ENCODE results near the gene ZNF91.
"Not testable (repeated sequence)": the region's sequence is repeated elsewhere in the genome, so short reads cannot be mapped to it uniquely, and the experiment has no call there.

Gene ZNF91

DNA sequence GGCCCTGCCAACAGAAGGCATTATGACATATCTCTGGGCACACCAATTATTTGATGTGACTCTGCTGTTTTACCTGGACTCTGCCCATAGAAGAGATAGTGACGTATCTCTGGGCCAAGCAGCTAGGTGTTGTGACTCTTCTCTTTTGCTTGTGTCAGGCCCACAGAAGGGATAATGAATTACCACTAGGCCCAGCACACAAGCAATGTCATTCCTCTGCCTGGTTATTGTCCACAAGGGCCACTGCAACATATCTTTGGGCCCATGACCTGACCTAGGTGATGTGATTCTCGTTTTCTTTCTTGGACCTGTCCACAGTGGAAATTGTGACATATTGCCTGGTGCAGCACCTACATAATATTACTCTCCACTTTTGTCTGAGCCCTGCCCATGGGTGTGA lies 80.0 kb downstream of the ZNF91 start:
- DNase-seq = no peak

DNA sequence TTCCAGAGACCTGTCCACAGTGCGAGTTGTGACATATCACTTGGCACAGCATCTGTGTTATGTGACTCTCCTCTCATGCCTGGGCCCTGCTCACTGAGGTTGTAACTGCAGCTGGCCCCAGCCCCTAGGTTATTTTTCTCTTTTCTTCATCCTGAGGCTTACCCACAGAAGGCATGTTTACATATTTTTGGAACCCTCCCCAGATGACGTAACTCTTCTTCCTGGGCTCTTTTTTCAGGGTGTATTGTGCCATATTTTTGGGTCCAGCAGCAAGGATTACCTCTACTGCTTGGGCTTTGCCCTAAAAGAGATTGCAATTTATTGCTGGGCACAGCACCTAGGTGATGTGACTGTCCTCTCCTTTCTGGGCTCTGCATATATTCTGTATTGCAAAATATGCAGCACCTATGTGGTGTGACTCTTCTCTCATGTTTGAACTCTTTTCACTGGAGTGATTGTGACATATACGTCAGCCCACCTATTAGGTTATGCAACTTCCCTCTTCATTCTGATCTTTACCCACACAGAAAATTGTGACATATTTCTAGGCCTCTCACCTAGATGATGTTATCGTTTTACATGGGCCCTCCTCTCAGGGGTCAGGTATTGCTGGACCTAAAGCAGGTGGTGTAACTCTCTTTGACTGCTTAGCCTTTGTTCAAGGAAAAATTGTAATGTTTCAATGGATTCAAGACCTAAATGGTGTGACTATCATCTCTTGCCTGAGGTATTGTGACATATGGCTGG lies 80.6 kb downstream of the ZNF91 start:
- no peak for DNase-seq

DNA sequence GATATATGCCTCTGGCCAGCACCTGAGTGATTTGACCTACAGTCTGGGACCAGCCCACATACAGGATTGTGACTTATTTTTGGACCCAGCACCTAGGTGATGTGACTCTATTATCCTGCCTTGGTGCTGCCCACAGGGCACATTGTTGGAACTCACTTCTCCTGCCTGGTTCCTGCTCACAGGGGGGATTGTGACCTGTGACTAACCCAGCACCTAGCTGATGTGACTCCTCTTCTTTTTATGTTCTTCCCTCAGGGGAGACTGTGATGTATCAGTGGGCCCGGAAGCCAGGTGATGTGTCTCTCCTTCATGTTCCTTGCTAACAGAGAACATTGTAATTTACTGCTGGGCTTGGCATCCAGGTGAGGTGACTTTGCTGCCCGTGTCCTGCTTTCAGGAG lies 82.1 kb downstream of the ZNF91 start:
- no peak for DNase-seq

DNA sequence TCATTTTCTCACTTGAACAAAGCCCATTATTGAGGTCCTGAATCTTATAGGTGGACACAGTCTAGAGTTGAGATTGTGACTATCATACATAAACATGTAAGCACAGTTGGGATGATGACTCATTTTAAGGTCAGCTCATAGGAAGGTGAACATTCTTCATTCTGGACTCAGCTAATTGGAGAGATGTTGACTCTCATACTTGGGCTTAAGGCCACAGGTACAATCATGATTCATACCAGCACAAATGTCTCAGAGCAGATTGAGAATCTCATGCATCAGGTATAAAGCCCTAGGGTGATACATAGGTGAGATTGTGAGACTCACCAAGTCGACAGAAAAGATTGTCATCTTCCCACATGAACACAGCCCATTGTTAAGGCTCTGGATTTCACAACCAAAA lies 82.8 kb downstream of the ZNF91 start:
- DNase-seq = no peak

DNA sequence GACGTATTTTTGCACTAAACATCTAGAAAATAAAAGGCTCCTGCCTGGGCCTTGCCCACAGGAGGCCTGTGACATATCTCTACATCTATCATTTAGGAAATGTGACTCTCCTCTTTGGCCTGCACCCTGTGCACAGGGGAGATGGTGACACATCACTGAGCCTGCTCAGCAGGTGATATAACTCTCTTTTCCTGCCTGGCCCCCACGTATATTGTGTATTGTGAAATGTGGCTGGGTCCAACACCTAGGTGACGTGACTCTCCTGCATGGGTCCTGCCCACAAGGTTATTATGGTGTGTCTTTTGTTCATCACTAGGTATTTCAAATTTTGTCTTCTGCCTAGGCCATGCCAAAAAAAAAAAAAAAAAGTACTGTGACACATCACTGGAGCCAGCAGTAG lies 83.7 kb downstream of the ZNF91 start:
- DNase-seq = no peak

DNA sequence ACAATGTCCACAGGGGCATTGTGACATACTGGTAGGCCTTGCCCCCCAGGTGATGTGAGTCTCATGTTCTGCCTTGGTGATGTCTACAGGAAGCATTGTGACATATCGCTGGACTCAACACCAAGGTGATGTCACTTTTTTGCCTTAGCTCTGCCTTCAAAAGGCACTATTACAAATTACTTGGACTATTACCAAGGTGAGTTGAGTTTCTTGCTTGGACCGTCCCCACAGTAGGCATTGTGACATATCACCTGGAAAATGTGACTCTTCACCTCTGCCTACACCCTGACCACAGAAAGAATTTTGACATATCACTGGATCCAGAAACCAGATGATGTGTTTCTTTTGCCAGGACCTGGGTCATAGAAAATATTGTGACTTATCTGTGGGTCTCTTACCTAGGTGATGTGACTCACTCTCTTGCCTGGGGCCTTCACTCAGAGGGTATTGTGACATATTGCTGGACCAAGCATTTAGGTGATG lies 84.5 kb downstream of the ZNF91 start:
- no peak for DNase-seq

DNA sequence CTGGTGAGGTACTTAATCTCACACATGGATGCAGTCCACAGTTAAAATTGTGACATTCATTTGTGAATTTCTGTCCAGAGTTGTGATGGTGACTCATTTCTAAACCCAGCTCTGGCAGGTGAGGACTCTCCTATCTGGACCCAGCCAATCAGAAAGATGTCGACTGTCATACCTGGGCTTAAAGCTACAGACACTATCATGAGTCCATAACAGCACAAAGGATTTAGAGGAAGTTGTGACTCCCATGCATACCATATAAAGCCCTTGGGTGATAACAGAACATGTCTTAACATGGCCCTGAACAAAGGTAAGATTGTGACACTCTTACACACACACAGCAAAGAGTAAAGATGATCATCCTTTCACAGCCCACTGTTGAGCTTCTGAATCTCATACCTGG lies 85.3 kb downstream of the ZNF91 start:
- no peak for DNase-seq

DNA sequence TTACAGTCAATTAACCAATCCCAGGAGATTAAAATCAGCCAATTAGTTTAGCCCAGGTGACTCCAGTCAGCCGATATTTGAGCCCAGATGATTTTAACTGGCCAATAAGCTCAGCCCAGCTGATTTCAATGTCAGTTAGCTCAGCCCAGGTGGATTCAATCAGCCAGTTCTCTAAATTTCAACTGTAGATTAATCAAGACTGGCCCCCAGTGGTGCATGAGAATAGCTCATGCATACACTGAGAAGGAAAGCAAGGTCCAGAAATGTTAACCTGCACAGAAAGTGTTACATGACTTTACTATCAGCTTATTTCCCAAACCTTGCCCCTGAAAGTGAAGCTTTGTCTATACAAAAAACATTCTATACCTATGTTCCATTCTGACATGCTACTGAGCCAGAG lies 89.7 kb downstream of the ZNF91 start:
- no peak for DNase-seq

DNA sequence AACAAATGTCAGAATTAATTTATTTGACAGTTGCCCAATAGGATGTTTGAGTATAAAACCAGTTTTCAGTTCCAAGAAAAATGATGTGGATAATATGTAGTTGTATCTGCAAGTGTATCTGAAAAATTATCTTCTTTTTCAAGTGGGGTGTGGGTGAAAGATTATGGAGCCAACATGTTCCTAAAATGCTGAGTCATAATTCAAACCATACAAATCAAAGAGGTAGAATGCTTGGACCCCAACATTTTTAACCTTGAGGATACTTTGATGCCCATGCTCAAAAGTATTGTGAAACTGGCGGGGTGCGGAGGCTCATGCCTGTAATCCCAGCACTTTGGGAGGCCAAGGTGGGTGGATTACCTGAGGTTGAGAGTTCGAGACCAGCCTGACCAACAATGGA lies 91.0 kb downstream of the ZNF91 start:
- no peak for DNase-seq

DNA sequence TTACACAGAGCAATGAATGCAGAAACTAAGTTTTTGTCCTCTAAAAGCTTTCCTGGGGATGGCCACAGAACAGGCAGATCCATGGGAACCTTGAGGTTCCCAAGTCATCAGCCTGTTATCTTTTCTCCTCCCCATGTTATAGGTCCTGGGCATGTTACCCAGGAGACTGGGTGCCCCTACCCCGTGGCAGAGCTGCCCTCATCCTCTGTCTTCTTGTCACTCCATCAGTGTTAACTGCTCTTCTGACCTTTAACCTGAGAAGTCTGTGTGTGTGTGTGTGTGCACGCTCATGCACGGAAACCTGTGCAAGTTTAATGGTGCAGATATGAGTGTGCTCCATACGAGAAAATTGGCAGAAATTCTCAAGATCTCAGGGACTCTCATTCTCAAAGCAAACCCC lies 101.1 kb downstream of the ZNF91 start:
- DNase-seq = no peak

DNA sequence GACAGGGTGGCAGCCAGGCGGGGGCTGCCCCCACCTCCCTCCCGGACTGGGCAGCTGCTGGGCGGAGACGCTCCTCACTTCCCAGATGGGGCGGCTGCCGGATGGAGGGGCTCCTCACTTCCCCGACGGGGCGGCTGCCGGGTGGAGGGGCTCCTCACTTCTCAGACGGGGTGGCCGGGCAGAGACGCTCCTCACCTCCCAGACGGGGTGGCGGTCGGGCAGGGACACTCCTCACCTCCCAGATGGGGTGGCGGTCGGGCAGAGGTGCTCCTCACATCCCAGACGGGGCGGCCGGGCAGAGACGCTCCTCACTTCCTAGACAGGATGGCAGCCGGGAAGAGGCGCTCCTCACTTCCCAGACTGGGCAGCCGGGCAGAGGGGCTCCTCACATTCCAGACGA lies 105.3 kb downstream of the ZNF91 start:
- not testable (repeated sequence) for DNase-seq

Measured in inflammatory macrophage (primary cell).